ENCODE data around the gene KCNS1.
"Not testable (repeated sequence)": the region's sequence is repeated elsewhere in the genome, so short reads cannot be mapped to it uniquely, and the experiment has no call there.

KCNS1 gene

DNA sequence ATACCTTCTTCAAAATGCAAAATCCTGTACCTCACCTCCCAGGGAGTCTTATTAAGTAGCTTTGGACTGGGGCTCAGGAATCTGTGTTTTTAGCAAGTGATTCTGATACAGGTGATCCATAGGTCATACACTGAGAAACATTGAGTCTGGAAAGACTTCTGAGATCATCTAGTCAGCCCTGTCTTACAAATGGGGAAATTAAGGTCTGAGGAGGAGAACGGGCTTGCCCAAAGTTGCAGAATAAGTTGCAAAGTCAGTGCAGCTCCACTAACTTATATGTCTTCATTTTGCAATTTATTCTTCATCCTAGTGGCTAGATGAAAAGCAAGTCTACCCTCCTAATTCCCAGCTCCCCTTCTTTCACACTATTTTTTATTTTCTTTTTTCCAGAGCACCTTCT lies 28.9 kb downstream of the KCNS1 start:
- no peak for DNase-seq

DNA sequence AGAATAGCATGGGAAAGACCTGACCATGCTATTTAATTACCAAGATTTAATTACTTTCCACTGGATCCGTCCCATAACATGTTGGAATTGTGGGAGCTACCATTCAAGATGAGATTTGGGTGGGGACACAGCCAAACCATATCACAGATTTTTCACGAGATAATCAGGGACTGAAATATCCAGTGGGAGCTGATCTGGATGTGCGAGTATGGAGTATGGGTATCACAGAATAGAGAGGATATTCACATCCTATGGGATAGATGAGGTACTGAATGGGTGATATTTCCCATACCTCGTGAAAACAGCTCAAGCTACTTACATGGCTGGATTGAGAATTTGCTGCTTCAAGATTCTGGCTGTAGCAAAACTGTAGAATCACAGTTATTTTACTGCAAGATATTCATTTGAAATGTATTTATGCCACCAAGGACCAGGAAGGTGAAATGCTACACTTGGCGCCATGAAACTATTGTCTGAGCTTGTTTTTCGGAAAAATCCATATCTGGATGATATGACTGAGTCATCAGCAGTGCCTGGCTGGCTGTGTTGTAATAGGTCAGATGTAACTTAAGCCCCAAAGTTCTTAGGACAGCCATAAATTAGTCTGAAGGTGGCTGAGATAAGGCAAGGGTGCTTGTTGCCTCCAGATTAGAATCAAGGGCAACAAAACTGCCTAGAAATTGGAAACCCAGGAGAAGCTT lies 29.8 kb downstream of the KCNS1 start:
- DNase-seq, result no peak

DNA sequence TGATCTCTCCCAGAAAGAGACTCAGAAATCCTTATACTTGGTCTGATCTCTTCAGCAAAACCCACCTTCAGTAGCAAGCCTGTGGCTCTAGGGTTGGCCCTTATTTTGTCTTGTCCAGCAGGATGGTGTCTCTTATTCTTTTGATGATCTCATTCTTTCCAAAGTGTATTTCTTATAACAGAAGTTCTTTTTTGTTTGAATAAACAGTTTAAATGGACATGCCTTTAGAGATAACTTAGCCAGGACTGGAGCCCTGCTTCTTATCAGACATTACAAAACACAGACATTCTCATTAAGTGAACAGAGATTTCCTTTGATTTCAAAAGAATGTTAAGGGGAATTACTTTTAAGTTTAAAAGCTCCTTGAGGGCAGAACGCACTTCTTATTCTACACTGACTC lies 31.7 kb downstream of the KCNS1 start:
- no peak for DNase-seq

DNA sequence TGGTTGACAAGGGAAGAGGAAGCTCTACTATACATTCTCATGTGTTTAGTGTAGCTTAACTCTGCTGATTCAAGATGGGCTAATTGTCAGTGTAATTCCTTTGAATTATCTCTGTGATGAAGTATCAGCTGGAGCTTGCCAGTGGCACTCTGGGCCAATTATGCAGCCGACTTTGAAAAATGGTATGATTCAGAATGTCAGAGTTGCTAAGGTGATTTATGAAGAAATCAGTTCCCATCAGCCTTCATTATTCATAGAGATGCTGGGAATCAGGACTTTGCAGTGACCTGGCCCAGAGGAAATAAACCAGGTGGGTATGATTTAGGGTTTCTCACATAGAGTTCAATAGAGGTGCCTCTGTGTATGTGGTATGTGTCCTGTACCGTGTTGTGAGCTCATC lies 33.4 kb downstream of the KCNS1 start:
- no peak for DNase-seq

DNA sequence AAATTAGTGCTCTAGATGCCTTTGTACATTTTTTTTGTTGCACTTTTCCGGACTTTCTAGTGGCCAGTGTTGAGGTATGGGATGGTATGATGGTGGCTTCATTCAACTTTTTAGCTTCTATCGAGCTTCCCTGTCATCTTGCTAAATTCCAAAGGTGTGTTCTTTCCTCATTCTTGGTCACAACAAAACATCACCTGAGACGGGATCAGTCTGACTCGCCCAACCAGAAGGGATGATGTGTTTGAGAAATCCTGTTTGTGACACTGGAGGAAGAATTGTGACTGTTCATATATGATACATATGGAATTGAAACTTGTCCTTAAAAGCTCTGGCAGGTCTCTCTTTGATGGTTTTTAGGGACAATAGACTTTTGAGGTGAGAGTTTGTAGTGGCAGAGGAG lies 33.8 kb downstream of the KCNS1 start:
- no peak for DNase-seq

DNA sequence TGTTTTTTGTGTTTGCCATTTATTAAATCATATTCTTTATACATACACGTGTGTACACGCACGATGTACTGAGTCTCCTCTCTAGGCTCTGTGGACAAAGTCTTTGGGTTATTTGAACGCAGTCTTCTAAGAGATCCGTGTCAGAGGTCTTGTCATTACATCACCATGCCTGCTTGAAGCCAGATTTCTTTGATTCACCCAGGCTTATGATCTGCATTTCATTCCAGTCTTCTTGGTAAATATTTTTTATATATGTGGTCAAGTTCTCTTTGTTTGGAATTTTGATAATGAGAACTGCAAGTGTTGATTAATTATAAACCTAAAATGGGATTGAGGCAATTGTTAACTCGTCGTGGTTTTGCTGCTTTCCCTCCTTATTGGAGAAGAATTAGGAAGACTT lies 34.6 kb downstream of the KCNS1 start:
- no peak for DNase-seq

DNA sequence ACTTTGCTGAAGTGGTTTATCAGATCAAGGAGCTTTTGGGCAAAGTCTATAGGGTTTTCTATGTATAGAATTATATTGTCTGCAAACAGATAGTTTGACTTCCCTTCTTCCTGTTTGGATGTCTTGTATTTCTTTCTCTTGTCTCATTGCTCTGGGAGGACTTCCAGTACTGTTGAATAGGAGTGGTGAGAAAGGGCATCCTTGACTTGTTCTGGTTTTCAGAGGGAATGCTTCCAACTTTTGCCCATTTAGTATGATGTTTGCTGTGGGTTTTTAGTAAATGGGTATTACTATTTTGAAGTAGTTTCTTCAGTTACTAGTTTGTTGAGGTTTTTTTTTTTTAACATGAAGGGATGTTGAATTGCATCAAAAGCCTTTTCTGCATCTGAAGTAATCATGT lies 36.1 kb downstream of the KCNS1 start:
- DNase-seq, result no peak

DNA sequence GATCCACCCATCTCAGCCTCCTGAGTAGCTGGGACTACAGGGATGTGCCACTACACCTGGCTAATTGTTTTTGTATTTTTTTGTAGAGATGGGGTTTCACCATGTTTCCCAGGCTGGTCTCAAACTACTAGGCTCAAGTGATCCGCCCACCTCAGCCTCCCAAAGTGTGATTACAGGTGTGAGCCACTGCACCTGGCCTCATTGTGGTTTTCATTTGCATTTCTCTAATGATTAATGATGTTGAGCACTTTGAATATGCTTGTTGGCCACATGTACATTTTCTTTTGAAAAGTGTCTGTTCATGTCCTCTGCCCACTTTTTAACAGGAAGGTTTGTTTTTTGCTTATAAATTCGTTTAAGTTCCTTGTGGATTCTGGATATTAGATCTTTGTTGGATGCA lies 37.8 kb downstream of the KCNS1 start:
- not testable (repeated sequence) for DNase-seq

DNA sequence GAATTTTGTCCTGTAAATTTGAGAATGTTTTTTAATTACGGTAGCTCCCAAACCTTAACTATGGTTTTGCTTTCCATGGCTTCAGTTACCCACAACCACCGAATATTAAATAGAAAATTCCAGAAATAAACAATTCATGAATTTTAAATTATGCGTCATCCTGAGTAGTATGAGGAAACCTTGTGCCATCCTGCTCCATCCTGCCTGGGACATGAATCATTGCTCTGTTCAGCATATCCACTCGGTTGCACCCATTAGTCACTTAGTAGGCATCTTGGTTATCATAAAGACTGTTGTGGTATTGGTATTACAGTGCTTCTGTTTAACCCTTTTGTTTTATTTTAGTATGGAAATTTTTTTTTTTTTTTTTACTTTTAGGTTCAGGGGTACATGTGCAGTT lies 39.7 kb downstream of the KCNS1 start:
- no peak for DNase-seq

DNA sequence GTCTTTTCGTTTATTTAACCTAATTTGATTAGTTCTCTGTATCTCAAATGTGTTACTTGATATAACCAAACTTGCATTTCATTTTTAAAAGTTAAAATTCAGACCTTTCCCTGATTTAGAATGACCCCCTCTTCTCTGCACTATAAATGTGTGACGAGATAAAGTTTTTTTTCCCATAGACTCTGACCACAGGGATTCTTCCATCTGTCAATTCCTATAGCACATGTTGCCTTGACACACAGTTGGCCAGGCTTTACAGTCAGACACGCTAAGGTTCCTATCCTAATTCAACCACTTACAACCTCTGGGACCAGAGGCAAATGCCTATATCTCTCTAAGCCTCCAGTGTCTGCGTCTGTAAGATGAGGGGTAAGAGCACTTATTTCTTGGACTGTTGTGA lies 40.6 kb downstream of the KCNS1 start:
- DNase-seq, result no peak

DNA sequence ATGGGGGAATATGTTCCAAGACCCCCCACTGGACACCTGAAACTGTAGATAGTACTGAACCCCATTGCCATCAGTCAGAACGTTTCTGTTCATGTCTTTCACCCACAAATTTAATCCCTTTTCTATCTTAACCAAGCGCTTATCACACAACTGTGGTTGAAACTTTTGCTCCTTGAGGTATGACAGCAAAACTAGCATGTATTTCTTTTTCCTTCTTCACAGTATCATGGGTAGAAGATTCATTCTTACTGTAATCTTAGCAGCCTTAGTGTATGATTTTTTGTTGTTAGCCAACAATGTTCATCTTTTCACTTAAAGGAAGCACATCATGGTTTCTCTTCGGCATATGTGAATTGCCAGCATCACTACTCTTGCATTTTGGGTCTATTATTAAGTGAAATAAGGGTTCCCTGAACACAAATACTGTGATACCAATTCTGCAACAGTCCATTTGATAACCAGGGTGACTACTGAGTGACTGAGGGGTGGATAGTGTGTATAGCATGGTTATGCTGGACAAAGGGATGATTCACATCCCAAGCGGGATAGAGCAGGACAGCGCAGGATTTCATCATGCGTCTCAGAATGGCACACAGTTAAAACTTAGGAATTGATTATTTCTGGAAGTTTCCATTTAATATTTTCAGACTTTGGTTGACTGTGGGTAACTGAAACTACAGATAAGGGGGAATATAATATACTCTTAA lies 41.8 kb downstream of the KCNS1 start:
- DNase-seq, result no peak

DNA sequence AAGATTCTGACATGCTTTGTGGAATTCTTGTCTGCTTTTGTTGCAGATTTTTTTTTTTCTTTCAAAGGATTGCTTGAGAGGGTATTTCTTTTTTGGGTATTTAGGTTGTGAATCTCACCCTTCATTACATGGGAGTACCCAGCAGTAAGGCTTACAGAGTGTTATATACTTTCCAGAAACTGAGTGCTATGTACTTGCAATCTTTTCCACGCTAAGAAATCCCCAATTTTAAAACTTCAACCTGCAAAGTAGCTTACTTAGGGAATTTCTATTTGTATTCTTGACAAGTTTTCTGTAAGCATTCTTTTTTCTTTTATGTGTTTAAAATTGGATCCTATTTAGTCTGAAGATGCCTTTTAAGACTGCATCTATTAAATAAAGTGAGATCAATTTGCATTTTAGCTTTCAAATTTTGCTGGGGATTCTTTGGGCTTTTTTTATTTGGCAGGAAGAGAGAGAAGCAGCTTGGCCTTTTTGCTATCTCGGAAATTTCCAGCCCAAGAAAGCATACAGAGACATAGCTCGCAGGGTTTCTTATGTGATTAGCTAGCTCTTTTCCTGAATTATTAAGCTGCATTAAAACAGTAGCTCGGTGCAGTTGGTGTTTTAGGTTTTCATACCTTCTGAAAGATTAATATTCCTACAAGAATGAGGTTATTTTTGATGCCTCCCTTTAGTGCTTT lies 42.6 kb downstream of the KCNS1 start:
- no peak for DNase-seq

DNA sequence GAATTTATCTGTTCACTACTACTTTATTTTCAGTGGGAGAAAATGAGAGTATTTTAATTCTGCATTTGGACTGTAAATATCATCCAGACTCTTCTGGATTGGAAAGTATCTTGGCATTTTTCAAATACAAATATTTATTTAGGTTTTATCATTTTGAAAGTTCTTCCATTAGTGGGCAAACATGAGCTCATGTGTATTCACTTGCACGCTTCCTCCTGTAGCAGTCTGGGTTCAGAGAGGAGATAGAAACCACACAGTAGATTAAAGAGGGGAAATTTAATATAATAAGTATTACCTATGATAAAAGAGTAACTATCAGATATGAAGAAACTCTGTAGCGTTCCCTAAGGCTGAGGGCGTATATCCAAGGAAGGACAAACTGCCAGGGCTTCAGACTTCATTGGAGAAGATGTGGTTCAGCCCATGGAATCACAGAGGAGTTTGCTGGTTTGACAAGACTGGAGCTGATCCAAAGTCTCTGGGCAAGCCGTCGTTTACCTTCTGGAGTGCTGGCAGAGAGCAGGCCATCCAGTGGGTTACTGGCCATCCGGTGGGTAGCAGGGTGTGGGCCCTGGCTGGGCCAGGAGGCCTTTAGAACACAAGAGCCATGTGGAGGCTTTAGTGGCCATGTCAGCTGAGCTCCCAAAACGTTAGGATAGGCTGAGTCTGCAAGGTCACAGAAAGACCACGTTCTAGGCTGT lies 44.3 kb downstream of the KCNS1 start:
- DNase-seq, result no peak

DNA sequence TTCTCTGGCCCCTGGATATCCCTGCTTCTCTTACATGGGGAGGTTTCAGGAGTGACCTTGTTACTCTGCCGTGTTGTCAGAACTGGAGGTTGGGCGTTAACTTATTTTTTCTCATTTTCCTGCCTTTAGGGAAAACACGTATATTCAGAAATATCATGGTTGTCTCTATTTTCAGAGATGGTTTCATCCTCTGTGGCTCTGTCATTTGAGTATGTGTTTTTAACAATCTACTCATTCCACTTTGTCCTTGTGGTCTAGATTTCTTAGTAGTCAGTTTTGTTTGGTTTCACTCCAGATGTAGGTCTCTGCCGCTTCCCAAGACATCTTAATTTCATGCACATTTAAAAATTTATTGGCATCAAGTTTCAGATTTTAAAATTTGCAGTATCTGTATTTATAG lies 45.9 kb downstream of the KCNS1 start:
- no peak for DNase-seq

DNA sequence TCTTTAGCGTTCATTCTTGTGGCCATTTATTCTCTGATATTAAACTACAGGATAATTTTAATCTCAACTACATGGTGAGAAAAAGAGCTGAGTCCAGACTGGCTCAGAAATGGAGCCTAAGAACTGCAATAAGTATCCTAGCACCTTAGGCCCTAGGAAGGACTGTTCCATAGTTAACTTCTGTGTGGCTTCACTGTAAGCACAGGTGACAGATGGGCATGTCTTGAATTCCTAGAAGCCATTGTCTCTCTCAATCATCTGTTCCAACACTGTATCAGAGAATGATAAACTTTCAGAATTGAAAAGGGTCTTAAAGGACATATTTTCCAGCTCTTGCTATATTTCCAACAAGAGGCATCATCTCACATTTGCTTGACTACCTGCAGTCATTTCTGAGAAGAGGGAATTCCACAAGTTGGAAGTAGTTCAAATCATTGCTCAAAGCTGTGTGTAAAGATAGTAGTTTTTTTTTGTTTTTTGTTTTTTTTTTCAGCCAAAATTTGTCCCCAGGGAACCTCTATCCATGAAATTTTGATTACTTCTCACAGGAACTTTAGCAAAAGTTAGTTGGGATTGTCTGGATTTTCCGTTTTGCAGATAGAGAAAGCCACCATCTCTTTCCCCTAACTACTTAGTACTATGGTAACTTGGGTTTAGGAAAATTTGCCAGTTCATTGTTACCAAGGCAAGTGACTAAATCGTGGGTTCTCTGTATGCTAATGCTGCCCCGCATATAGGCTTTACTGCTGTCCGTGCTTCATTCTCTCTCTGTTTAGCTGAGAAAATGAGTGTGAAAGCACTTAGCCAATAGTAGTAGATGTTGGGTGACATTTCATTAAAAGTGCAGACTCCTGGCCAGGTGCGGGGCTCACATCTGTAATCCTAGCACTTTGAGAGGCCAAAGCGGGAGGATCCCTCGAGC lies 47.2 kb downstream of the KCNS1 start:
- DNase-seq, result no peak

DNA sequence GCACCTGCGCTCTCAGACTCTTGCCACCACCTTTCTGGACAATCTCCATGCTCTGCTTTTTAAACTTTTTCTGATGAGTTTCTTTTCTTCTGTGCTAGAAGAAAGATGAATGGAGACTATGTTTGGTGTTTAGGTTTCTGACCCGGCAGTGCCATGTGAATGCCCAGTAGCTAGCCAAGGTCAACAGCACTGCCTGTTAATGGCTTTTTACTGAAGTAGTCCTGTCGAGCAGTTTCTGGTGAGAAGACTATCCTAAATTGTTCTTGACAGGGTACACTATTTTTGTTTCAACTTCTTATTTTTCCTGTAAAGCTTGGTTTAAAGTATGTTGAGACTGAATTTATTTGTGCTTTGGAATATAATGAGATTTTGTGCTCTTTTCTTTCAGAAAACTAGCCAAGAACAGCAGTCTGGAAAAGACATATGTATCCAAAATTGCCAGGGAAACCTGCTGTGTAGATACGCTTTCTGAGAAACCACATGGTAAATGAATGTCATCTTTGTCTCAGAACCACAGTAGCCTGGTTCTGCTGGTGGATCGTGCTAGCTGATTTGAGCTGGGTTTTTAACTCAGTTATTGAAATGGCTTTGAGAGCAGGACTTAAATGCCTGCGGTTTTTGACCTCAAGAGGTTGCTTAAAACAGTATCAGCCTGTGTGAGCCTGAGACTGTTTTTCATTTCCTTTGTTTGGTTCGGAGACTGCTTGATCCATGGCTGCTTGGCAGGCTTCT lies 48.1 kb downstream of the KCNS1 start:
- DNase-seq, result no peak

DNA sequence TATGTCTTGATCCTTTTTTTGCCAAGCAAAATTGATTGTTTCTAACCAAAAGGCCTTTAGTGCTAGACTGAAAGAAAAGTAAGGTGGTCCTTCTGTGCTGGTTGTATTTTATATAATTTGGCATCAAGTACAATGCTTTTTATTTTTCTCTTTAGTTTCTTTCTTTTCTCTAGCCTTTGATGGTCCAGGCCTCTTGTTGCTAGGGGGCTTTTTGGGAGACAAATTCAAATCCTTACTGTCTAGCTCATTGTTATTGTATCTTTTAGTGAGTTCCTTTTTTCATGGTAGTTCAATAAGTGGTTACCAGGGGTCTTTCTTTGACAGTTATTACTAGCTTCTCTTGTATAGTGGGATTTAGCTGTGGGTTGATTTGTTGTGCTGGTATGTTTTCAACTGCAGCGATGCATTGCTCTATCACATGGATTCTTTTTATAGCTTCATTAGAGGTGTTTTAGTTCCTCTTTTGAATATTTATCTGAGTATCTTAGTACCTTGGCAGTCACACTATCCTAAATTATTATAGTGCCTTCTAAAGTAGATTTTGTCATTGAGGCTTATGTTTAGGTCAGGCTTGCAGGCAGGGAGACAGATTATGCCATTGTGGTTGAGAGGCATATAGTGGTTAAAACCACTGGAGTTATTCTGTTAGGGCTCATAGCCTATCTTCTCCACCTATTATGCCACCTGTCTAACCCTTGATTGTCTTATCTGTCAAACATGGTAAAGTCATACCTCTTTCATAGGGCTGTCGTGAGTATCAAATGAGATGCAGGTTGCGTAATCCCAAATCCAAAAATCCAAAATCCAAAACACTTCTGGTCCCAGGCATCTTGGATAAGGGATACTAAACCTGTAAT lies 49.5 kb downstream of the KCNS1 start:
- no peak for DNase-seq

DNA sequence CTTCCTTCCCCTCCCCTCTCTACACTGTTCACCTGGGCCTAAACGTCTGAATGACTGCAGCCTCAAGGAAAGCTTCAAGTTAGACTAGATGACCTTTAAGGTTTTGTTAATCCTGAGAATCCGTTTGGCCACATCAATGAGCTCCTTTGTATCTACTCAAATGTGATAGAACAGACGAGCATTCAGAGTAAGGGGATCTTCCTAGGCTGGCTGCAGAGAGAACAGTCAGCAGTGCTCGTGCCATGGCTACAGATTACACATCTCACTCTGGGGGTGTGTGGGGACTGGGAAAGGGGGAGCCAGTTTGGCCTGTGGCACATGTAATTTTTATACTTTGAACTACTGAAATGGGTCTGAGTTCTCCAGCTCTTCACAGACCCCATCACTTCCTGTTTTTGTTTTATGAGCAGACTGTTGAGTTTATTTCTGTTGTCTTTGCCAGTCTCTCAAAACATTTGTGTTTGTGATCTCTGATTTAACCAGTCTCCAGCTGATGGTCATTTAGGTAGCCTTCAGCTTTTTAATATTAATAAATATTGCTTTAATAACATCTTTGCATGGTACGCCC lies 50.9 kb downstream of the KCNS1 start:
- DNase-seq, result no peak

DNA sequence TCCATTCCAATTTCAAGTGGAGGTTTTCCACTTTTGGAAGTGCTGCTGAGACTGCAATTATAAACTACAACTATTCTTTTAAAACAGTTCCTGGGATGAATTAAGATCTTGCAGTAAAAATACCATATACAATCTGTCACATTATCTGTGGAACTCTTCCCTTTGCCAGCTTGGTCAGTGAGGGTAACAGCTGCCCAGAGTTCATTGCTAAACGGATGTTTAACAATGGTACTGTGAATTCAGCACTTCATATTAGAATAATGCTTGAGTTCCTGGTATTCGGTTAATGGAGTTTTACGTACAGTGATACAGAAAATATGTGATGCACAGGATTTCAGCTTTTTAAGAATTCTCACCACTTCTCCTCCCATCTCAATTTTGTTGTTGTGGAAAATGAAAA lies 51.5 kb downstream of the KCNS1 start:
- no peak for DNase-seq

DNA sequence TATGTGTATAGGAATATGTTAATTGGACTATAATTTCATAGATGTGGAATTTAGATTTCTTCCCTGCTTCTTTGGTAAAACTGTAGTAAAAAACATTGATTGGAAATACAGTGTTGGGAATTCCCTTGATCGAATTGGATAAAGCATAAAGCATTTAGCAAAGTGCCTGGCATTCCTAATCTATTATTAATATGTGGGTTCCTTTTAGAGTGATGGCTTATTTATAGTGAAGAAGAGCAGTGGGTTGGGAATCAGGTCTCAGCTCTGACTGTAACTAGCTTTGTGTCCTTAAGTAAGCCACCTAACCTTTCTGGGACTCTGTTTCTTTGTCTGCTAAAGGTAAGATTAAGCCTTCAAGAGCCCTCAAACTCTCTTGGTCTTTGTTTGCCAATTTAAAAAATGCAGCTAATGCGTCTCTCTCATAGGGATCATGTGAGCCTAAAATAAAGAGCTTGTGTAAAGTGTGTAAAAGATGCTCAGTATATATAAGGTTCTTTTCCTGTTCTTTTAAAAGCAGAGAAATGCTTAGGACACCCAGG lies 53.3 kb downstream of the KCNS1 start:
- DNase-seq, result no peak

Measured in NCI-H146 (cell line).